A673 (cell line): ENCODE results near the gene ARL5B. TPM values are rescaled to one million over a fixed set of nuclear protein-coding genes. Genes with fewer than 3 reads are reported as not detected.
A peak's percentile ranks its signal among the peaks of the same experiment; 100 is the strongest.

ENCODE experiments used
- BruUV-seq: library from RNA; stranded (reverse); fragments of 400-500 nt; replicated peaks from 2 replicates; lab custom pipeline; 2021; lab: Mats Ljungman, UMichigan
- CTCF ChIA-PET: fragments of 300-600 bp; sonication (Branson Sonifier 250); formaldehyde crosslinking; loops from one replicate; lab custom pipeline; 2022; ENCODE audit warnings: antibody characterized with exemption; lab: Charles Lee
- POLR2A ChIA-PET: fragments of 300-600 bp; sonication (Branson Sonifier 250); formaldehyde crosslinking; loops from one replicate; lab custom pipeline; 2022; ENCODE audit warnings: antibody characterized with exemption; ENCODE audit not compliant: low non-redundant PET; lab: Charles Lee
- DNase-seq: peaks from one replicate; pipeline ENCODE4 v3.0.0-alpha.2; 2015; ENCODE audit warnings: low spot score
- H3K27ac ChIP-seq: fragments of 200-600 bp; sonication (generic); 2 replicates; pipeline ENCODE4 v1.5.1; 2016; ENCODE audit warnings: mixed run types, low read depth, mild to moderate bottlenecking, mixed read lengths, antibody characterized with exemption, low read length; ENCODE audit not compliant: poor library complexity, severe bottlenecking
- H3K27me3 ChIP-seq: fragments of 200-600 bp; sonication (generic); replicated peaks from 2 replicates; pipeline ENCODE4 v1.6.1; 2017; ENCODE audit warnings: mixed run types, low read depth, mild to moderate bottlenecking, mixed read lengths, antibody characterized with exemption, low read length; ENCODE audit not compliant: insufficient read depth, poor library complexity
- H3K36me3 ChIP-seq: fragments of 200-600 bp; sonication (generic); 2 replicates; pipeline ENCODE4 v1.6.1; 2016; ENCODE audit warnings: mixed run types, mild to moderate bottlenecking, mixed read lengths, antibody characterized with exemption, low read length; ENCODE audit not compliant: insufficient read depth, poor library complexity, severe bottlenecking
- H3K4me1 ChIP-seq: fragments of 200-600 bp; sonication (generic); 2 replicates; pipeline ENCODE4 v1.6.1; 2017; ENCODE audit warnings: mixed run types, mild to moderate bottlenecking, mixed read lengths, antibody characterized with exemption, low read length; ENCODE audit not compliant: insufficient read depth, poor library complexity, severe bottlenecking
- H3K4me3 ChIP-seq: fragments of 200-600 bp; sonication (generic); 2 replicates; pipeline ENCODE4 v1.5.1; 2016; ENCODE audit warnings: low read depth, mixed run types, mild to moderate bottlenecking, mixed read lengths, low read length; ENCODE audit not compliant: poor library complexity, severe bottlenecking
- H3K9me3 ChIP-seq: fragments of 200-600 bp; sonication (generic); 2 replicates; pipeline ENCODE4 v1.6.1; 2016; ENCODE audit warnings: mixed run types, low read depth, mild to moderate bottlenecking, mixed read lengths, antibody characterized with exemption, low read length; ENCODE audit not compliant: poor library complexity, severe bottlenecking
- EZH2 ChIP-seq: fragments of 200-600 bp; sonication (generic); IDR thresholded peaks from 2 replicates; pipeline ENCODE4 v1.6.1; 2017; ENCODE audit warnings: borderline replicate concordance, low read depth, mild to moderate bottlenecking, mixed read lengths, antibody characterized with exemption, low read length; ENCODE audit not compliant: poor library complexity, severe bottlenecking
- intact Hi-C: fragments of 100-400 bp; cut with micrococcal nuclease; formaldehyde crosslinking; loops from one replicate; pipeline ENCODE4 v1.10.0; 2022; ENCODE audit not compliant: unreplicated experiment
- total RNA-seq: library from RNA; stranded (reverse); gene quantifications from 2 replicates; pipeline ENCODE4 v1.2.3, GENCODE V29; 2021
- TF ChIP-seq, protein P1 (sequence below): fragments of 300-800, 200-600 bp; sonication (generic); conservative IDR thresholded peaks from 2 replicates; pipeline ENCODE4 v1.5.1; 2017; ENCODE audit warnings: low read depth, mild to moderate bottlenecking, antibody characterized with exemption, low read length, moderate library complexity, mixed read lengths

Gene ARL5B
- total RNA-seq, 1 experiment from 2014 or later: 30.2 TPM

GRCh38 chr10:18650404-18650997, 8.7 kb upstream of the ARL5B start:
- Histone ChIP-seq H3K4me1 (peaks cover 8% of the 10 kb centered on the region), H3K4me3 (peak overlapping the region; percentile 72), H3K27ac (peak overlapping the region; percentile 69), H3K27me3 (no peaks in the 10 kb centered on the region), H3K36me3 (no peaks in the 10 kb centered on the region), H3K9me3 (no peaks in the 10 kb centered on the region)
- DNase-seq: no peak
- POLR2A ChIA-PET: no interaction called here
- TF ChIP-seq, protein P1, sequence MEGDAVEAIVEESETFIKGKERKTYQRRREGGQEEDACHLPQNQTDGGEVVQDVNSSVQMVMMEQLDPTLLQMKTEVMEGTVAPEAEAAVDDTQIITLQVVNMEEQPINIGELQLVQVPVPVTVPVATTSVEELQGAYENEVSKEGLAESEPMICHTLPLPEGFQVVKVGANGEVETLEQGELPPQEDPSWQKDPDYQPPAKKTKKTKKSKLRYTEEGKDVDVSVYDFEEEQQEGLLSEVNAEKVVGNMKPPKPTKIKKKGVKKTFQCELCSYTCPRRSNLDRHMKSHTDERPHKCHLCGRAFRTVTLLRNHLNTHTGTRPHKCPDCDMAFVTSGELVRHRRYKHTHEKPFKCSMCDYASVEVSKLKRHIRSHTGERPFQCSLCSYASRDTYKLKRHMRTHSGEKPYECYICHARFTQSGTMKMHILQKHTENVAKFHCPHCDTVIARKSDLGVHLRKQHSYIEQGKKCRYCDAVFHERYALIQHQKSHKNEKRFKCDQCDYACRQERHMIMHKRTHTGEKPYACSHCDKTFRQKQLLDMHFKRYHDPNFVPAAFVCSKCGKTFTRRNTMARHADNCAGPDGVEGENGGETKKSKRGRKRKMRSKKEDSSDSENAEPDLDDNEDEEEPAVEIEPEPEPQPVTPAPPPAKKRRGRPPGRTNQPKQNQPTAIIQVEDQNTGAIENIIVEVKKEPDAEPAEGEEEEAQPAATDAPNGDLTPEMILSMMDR: no peak
- no peak for TF ChIP-seq EZH2
- BruUV-seq: no TSS peak
- CTCF ChIA-PET: no interaction called here
- intact Hi-C loops: no loop called here

- CTCF ChIA-PET: no interaction called here
- POLR2A ChIA-PET: no interaction called here
- peak; percentile 92 for DNase-seq
- TF ChIP-seq, protein P1: 0 out of 2 replicates have a peak, but pooled peaks have one; percentile 20
- no peak for TF ChIP-seq EZH2
- no peaks in the 10 kb centered on the region for H3K9me3 ChIP-seq
- BruUV-seq: no TSS peak
- no peaks in the 10 kb centered on the region for H3K27me3 ChIP-seq
- intact Hi-C loops: no loop called here
- H3K27ac ChIP-seq: peak within 1 kb of the TSS; percentile 69
- H3K4me3 ChIP-seq: peak within 1 kb of the TSS; percentile 72
- peaks cover 8% of the 10 kb centered on the region for H3K4me1 ChIP-seq
- no peaks in the 10 kb centered on the region for H3K36me3 ChIP-seq
Measured at GRCh38 chr10:18651324-18652007, 7.8 kb upstream of the ARL5B start, which contains the start of gene NSUN6. TSS of gene NSUN6 (minus strand) at chr10:18651587. CDS start at chr10:18651203, 384 bp downstream.

DNA sequence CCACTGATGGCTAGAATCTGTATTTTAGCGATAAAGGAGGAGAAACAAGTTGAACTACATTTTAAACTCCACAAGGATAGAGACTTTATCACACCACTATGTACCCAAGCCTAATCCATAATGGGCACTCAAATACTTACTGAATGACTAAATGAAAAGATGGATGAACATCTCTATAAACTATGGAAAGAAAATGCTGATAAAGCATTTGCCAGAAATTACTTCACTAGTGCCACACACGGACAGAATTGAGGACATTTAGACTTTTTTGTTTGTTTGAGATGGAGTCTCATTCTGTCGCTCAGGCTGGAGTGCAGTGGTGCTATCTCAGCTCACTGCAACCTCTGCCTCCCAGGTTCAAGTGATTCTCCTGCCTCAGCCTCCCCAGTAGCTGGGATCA, 6.1 kb upstream of the ARL5B start:
- no peak overlapping the region for H3K4me3 ChIP-seq
- no peaks in the 10 kb centered on the region for H3K9me3 ChIP-seq
- intact Hi-C loops: no loop called here
- BruUV-seq: no TSS peak
- no peak overlapping the region for H3K27ac ChIP-seq
- TF ChIP-seq EZH2: no peak
- TF ChIP-seq, protein P1: no peak
- ChIA-PET POLR2A (no interaction called here), CTCF (no interaction called here)
- DNase-seq: no peak
- no peaks in the 10 kb centered on the region for H3K27me3 ChIP-seq
- H3K36me3 ChIP-seq: no peaks in the 10 kb centered on the region
- peaks cover 8% of the 10 kb centered on the region for H3K4me1 ChIP-seq
